A673 (cell line): ENCODE data around the gene TAF6. TPM values are rescaled to one million over a fixed set of nuclear protein-coding genes. Genes with fewer than 3 reads are reported as not detected.

Experiments used
- BruUV-seq: library from RNA; stranded (reverse); fragments of 400-500 nt; replicated peaks from 2 replicates; lab custom pipeline; 2021; lab: Mats Ljungman, UMichigan
- CTCF ChIA-PET: fragments of 300-600 bp; sonication (Branson Sonifier 250); formaldehyde crosslinking; loops from one replicate; lab custom pipeline; 2022; ENCODE audit warnings: antibody characterized with exemption; lab: Charles Lee
- POLR2A ChIA-PET: fragments of 300-600 bp; sonication (Branson Sonifier 250); formaldehyde crosslinking; loops from one replicate; lab custom pipeline; 2022; ENCODE audit warnings: antibody characterized with exemption; ENCODE audit not compliant: low non-redundant PET; lab: Charles Lee
- DNase-seq: peaks from one replicate; pipeline ENCODE4 v3.0.0-alpha.2; 2015; ENCODE audit warnings: low spot score
- H3K27ac ChIP-seq: fragments of 200-600 bp; sonication (generic); 2 replicates; pipeline ENCODE4 v1.5.1; 2016; ENCODE audit warnings: mixed run types, low read depth, mild to moderate bottlenecking, mixed read lengths, antibody characterized with exemption, low read length; ENCODE audit not compliant: poor library complexity, severe bottlenecking
- H3K27me3 ChIP-seq: fragments of 200-600 bp; sonication (generic); replicated peaks from 2 replicates; pipeline ENCODE4 v1.6.1; 2017; ENCODE audit warnings: mixed run types, low read depth, mild to moderate bottlenecking, mixed read lengths, antibody characterized with exemption, low read length; ENCODE audit not compliant: insufficient read depth, poor library complexity
- H3K36me3 ChIP-seq: fragments of 200-600 bp; sonication (generic); 2 replicates; pipeline ENCODE4 v1.6.1; 2016; ENCODE audit warnings: mixed run types, mild to moderate bottlenecking, mixed read lengths, antibody characterized with exemption, low read length; ENCODE audit not compliant: insufficient read depth, poor library complexity, severe bottlenecking
- H3K4me1 ChIP-seq: fragments of 200-600 bp; sonication (generic); 2 replicates; pipeline ENCODE4 v1.6.1; 2017; ENCODE audit warnings: mixed run types, mild to moderate bottlenecking, mixed read lengths, antibody characterized with exemption, low read length; ENCODE audit not compliant: insufficient read depth, poor library complexity, severe bottlenecking
- H3K4me3 ChIP-seq: fragments of 200-600 bp; sonication (generic); 2 replicates; pipeline ENCODE4 v1.5.1; 2016; ENCODE audit warnings: low read depth, mixed run types, mild to moderate bottlenecking, mixed read lengths, low read length; ENCODE audit not compliant: poor library complexity, severe bottlenecking
- H3K9me3 ChIP-seq: fragments of 200-600 bp; sonication (generic); 2 replicates; pipeline ENCODE4 v1.6.1; 2016; ENCODE audit warnings: mixed run types, low read depth, mild to moderate bottlenecking, mixed read lengths, antibody characterized with exemption, low read length; ENCODE audit not compliant: poor library complexity, severe bottlenecking
- CTCF ChIP-seq: fragments of 300-800, 200-600 bp; sonication (generic); conservative IDR thresholded peaks from 2 replicates; pipeline ENCODE4 v1.5.1; 2017; ENCODE audit warnings: low read depth, mild to moderate bottlenecking, antibody characterized with exemption, low read length, moderate library complexity, mixed read lengths
- EZH2 ChIP-seq: fragments of 200-600 bp; sonication (generic); IDR thresholded peaks from 2 replicates; pipeline ENCODE4 v1.6.1; 2017; ENCODE audit warnings: borderline replicate concordance, low read depth, mild to moderate bottlenecking, mixed read lengths, antibody characterized with exemption, low read length; ENCODE audit not compliant: poor library complexity, severe bottlenecking
- intact Hi-C: fragments of 100-400 bp; cut with micrococcal nuclease; formaldehyde crosslinking; loops from one replicate; pipeline ENCODE4 v1.10.0; 2022; ENCODE audit not compliant: unreplicated experiment
- total RNA-seq: library from RNA; stranded (reverse); gene quantifications from 2 replicates; pipeline ENCODE4 v1.2.3, GENCODE V29; 2021

TAF6 gene
- total RNA-seq, 1 experiment from 2014 or later: 97.3 TPM

GRCh38 chr7:100153708-100154535, 34.8 kb upstream of the TAF6 start:
- DNase-seq: peak; percentile 28
- Histone ChIP-seq H3K36me3 (peaks cover 25% of the 10 kb centered on the region), H3K9me3 (no peaks in the 10 kb centered on the region), H3K27me3 (no peaks in the 10 kb centered on the region), H3K4me1 (peaks cover 20% of the 10 kb centered on the region), H3K4me3 (no peak overlapping the region), H3K27ac (no peak overlapping the region)
- CTCF ChIA-PET: no interaction called here
- no peak for TF ChIP-seq EZH2
- POLR2A ChIA-PET: no interaction called here
- BruUV-seq: no TSS peak
- intact Hi-C loops: no loop called here

GRCh38 chr7:100152937-100153666, 33.9 kb upstream of the TAF6 start:
- Histone ChIP-seq H3K27me3 (no peaks in the 10 kb centered on the region), H3K4me1 (peaks cover 20% of the 10 kb centered on the region), H3K4me3 (no peak overlapping the region), H3K36me3 (peaks cover 25% of the 10 kb centered on the region), H3K27ac (no peak overlapping the region), H3K9me3 (no peaks in the 10 kb centered on the region)
- no peak for TF ChIP-seq EZH2
- TF ChIP-seq CTCF: no peak
- BruUV-seq: no TSS peak
- peak; percentile 2 for DNase-seq
- ChIA-PET POLR2A (no interaction called here), CTCF (no interaction called here)
- intact Hi-C loops: no loop called here

- no TSS peak for BruUV-seq
- no peak for DNase-seq
- no peak overlapping the region for H3K4me3 ChIP-seq
- ChIA-PET CTCF (no interaction called here), POLR2A (no interaction called here)
- peaks cover 25% of the 10 kb centered on the region for H3K36me3 ChIP-seq
- H3K4me1 ChIP-seq: peaks cover 16% of the 10 kb centered on the region
- no peak overlapping the region for H3K27ac ChIP-seq
- no peaks in the 10 kb centered on the region for H3K9me3 ChIP-seq
- intact Hi-C loops: no loop called here
- H3K27me3 ChIP-seq: no peaks in the 10 kb centered on the region
- no peak for TF ChIP-seq CTCF
- no peak for TF ChIP-seq EZH2
Measured at GRCh38 chr7:100152404-100152803, 33.2 kb upstream of the TAF6 start.
